WERI-Rb-1 (cell line): ENCODE data around the gene ACSBG1.

Experiments
- DNase-seq: peaks from one replicate; pipeline ENCODE4 v3.0.0-alpha.2; 2020
- H3K27ac ChIP-seq: fragments of 250-450 bp; sonication (Bioruptor Pico); 2 replicates; pipeline ENCODE4 v1.5.1; 2020; ENCODE audit warnings: mild to moderate bottlenecking, moderate library complexity
- H3K27me3 ChIP-seq: fragments of 250-450 bp; sonication (Bioruptor Pico); 2 replicates; pipeline ENCODE4 v1.5.1; 2021; ENCODE audit warnings: mild to moderate bottlenecking, low read depth, moderate library complexity; ENCODE audit not compliant: insufficient read depth, severe bottlenecking
- H3K36me3 ChIP-seq: fragments of 250-450 bp; sonication (Bioruptor Pico); 2 replicates; pipeline ENCODE4 v1.5.1; 2020; ENCODE audit warnings: mild to moderate bottlenecking, moderate library complexity
- H3K4me3 ChIP-seq: 2 replicates; pipeline ENCODE4 v1.5.1; 2011; ENCODE audit warnings: low read depth, mild to moderate bottlenecking, control low read depth, low read length
- H3K9me3 ChIP-seq: fragments of 250-450 bp; sonication (Bioruptor Pico); 2 replicates; pipeline ENCODE4 v1.5.1; 2021; ENCODE audit warnings: mild to moderate bottlenecking, moderate library complexity; ENCODE audit not compliant: severe bottlenecking
- TF ChIP-seq, protein P1 (sequence below): IDR thresholded peaks from 2 replicates; pipeline ENCODE4 v1.5.1; 2011; ENCODE audit warnings: low read depth, mild to moderate bottlenecking, control low read depth, inconsistent platforms, low read length

The ACSBG1 gene

DNA sequence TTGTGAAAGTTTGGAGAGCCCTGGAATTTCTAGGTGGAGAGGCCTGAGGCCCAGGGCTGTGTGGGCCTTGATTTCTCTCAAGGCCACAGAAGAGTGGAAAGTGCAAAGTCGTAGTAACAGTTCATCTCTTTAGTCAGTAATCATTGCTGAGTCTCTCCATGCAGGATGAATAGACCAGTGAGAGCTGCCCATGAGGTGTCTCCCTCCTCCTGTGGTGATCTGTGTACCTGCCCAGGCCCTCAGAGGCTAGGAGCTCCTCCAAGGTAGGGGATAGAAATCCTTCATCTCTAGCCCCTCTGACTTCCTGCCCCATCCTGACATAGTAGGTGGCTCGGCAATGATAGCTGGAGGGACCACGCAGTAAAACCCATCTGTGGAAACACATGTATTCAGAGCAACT is 92.0 kb downstream of the ACSBG1 start:
- H3K4me3 ChIP-seq, result no peak overlapping the region
- no peaks in the 10 kb centered on the region for H3K27me3 ChIP-seq
- no peak overlapping the region for H3K27ac ChIP-seq
- H3K36me3 ChIP-seq, result no peaks in the 10 kb centered on the region
- H3K9me3 ChIP-seq, result no peaks in the 10 kb centered on the region
- DNase-seq, result no peak
- TF ChIP-seq, protein P1, sequence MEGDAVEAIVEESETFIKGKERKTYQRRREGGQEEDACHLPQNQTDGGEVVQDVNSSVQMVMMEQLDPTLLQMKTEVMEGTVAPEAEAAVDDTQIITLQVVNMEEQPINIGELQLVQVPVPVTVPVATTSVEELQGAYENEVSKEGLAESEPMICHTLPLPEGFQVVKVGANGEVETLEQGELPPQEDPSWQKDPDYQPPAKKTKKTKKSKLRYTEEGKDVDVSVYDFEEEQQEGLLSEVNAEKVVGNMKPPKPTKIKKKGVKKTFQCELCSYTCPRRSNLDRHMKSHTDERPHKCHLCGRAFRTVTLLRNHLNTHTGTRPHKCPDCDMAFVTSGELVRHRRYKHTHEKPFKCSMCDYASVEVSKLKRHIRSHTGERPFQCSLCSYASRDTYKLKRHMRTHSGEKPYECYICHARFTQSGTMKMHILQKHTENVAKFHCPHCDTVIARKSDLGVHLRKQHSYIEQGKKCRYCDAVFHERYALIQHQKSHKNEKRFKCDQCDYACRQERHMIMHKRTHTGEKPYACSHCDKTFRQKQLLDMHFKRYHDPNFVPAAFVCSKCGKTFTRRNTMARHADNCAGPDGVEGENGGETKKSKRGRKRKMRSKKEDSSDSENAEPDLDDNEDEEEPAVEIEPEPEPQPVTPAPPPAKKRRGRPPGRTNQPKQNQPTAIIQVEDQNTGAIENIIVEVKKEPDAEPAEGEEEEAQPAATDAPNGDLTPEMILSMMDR, result no peak

DNA sequence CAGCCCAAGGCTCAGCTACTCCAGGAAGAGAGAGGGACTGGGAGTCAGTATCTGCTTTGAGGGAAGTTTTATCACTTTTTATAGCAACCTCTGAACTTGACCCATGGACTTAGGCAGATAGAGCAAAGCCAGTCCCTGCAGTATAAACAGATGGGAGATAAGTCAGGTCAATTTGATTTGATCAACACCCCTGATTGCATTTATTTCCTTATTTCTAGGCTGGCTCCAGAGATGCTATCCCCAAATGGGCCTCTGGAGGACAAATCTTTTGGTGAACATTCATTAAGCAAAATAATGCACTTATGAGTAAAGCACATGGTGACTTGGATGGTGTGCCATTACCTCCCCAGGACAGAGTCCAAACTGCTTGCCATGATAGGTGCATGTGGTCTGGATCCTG is 94.1 kb downstream of the ACSBG1 start:
- H3K27ac ChIP-seq, result no peak overlapping the region
- H3K27me3 ChIP-seq, result no peaks in the 10 kb centered on the region
- DNase-seq, result no peak
- H3K9me3 ChIP-seq, result no peaks in the 10 kb centered on the region
- TF ChIP-seq, protein P1, result no peak
- no peaks in the 10 kb centered on the region for H3K36me3 ChIP-seq
- H3K4me3 ChIP-seq, result no peak overlapping the region

DNA sequence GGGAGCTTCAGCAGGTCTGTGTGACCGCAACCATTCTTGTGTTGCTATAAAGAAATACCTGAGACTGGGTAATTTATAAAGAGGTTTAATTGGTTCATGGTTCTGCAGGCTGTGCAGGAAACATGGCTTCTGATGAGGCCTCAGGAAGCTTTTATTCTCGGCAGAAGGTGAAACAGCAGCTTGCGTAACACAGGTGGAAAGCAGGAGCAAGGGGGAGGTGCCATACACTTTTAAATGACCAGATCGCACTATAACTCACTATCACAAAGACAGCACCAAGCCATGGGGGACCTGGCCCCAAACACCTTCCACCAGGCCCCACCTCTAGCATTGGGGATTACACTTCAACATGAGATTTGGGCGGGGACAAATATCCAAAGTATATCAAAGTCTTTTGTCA is 94.8 kb downstream of the ACSBG1 start:
- no peaks in the 10 kb centered on the region for H3K36me3 ChIP-seq
- H3K4me3 ChIP-seq, result no peak overlapping the region
- TF ChIP-seq, protein P1, result no peak
- no peak overlapping the region for H3K27ac ChIP-seq
- H3K27me3 ChIP-seq, result no peaks in the 10 kb centered on the region
- no peak for DNase-seq
- no peaks in the 10 kb centered on the region for H3K9me3 ChIP-seq

DNA sequence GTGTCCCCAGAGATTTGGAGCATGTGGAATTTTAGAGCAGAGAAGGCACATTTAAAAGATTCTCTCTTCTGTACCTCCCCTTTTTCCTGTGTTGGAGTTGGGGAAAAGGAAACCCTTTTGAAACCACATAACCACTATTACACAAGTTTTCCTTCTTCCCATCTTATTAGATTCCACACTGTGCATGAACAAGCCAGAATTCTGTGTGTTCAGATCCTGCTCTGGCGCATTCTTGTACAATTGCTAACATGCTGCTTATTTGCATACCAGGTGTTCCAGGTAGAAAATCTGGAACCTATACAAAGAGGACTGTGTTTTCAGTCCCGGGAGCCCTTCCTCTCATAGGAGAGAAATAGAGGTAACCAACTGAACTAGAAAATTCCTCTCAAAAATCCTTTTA is 100.6 kb downstream of the ACSBG1 start:
- Histone ChIP-seq H3K9me3 (no peaks in the 10 kb centered on the region), H3K27ac (no peak overlapping the region), H3K36me3 (no peaks in the 10 kb centered on the region; the same call in 1 of the 2 replicates), H3K27me3 (no peaks in the 10 kb centered on the region), H3K4me3 (no peak overlapping the region)
- TF ChIP-seq, protein P1, result no peak
- no peak for DNase-seq

DNA sequence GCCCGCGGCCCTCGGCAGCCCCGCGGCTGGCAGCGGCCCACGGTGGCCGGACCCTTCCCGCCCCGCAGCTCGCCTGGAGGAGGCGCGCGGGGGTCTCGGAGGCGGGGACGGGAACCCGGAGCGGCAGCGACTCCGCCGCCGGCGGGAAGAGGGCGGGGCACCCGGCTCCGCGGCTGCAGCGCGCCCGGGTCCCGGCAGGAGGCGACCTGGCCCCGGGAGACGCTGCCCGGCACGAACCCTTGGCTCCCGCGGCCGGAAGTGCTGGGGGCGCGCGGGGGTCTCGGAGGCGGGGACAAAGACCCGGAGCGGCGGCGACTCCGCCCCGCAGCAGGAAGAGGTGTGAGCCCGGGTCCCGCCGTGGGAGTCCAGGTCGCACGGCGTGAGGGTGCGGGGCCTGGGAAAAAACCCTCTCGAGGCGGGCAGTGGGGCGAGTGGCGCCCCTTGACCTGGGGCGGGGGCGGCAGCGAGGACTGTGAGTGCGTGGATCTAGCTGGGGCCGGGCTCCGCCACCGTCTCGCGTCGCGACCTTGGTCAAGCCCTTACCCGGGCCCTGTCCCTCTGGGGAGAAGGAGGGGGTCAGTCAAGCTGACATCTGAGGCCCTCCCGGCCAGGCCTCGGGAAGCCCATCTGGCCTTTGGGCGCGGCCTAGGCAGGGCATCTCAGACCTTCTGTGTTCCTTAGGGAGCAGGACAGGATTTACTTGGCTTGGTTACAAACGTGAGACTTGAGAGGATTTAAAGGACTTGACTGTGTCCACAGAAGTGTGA is 102.9 kb downstream of the ACSBG1 start, which contains the start of gene CIB2:
Gene CIB2 (minus strand): TSS at position 151 of the 767 bp plus-strand sequence. CDS start 230 bp downstream, outside the sequence.
- DNase-seq, result peak; percentile 89
- Histone ChIP-seq H3K9me3 (no peaks in the 10 kb centered on the region), H3K36me3 (peaks cover 2% of the 10 kb centered on the region), H3K27ac (peak within 1 kb of the TSS; percentile 89), H3K4me3 (peak within 1 kb of the TSS; percentile 81), H3K27me3 (no peaks in the 10 kb centered on the region)
- TF ChIP-seq, protein P1, result peak; percentile 75
